NCI-H1417 (cell line): ENCODE results near the gene VWA3B.
"Not testable (repeated sequence)": the region's sequence is repeated elsewhere in the genome, so short reads cannot be mapped to it uniquely, and the experiment has no call there.

Experiments
- DNase-seq, 3 experiments: peaks; one replicate each; lab custom pipeline; 2025; lab: John Stamatoyannopoulos, UW

The VWA3B gene, protein sequence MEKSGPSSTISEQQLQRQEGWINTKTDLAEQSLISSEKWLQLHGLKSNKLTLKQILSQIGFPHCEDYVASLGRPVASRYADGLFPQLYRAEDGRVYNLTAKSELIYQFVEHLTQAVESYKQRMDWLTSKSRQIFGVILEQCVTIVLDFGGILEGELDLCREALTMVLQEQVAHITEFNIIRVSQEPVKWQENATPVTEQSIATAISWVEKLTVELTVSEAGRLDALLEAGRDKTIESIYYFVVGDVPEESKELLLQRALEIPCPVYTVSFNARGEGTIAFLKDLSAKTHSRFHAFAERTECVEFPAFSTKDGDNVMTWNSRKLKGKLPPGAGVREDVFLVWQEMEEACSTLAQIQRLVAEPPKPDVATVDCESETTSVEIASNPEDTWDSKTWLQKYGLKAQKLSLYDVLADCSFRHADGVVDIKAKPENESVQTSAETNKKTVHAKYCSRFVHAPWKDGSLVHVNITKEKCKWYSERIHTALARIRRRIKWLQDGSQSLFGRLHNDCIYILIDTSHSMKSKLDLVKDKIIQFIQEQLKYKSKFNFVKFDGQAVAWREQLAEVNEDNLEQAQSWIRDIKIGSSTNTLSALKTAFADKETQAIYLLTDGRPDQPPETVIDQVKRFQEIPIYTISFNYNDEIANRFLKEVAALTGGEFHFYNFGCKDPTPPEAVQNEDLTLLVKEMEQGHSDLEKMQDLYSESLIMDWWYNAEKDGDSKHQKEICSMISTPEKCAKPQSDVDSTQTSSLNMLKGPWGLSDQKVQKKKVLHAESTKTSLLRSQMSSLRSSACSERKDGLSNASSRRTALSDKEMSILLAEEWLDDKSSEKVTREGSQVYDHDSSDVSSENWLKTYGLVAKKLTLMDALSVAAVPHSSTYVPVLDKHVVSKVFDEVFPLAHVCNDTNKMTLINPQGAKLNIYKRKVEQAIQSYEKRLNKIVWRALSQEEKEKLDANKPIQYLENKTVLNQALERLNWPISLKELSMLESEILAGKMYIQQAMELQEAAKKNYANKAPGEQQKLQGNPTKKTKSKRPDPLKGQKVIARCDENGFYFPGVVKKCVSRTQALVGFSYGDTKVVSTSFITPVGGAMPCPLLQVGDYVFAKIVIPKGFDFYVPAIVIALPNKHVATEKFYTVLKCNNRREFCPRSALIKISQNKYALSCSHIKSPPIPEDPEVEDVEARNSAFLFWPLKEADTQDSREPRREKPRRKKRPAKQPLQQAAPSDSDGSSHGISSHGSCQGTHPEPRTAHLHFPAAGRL (N-terminal part only)

DNA sequence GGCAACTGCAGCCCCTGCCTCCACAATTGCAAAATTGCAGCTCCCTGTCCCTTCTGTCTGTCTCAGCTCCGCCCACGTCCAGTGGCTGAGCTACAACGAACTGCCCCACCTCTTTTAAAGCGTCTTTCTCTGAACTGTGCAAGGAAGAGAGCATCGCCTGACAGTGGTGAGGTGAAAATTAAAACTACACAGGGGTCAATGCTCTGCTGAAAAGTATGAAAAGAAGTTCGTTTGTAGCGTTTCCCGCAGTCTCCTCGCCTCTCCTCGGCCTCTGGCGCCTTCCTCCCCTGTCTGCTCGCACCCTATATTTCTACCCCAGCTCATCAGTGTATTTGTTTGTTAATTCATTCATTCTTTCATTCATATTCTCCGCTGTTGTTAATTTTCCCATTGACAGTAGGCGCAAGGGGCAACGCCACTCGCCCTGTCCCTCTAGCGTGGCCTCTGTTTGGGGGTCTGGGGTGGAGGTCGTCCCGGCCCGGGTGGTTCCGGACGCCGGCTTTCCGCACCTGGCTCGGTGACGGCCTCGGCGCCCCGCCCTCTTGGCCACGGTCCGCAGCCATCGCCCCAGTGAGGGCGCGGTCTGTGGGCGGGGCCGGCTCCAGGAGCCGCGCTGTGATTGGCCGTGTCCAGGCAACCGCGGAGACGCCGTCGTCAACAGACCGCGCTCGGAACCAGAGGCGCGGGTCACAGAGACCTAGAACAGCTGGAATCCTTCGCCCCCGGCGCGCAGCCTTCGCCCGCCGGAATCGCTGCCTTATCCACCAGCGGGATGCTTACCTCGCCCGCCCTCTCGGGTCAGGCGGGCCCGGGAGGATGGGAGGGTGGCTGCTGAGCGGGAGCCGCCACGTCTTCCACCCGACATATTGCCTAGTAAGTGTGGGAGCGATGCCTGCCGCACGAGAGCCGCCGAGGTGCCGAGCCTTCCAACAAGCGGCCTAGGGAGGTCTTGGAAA is at the start of gene VWA3B:
Gene VWA3B (plus strand): TSS at position 677 of the 956 bp plus-strand sequence. CDS start 5,926 bp downstream, outside the sequence.
- peak; percentile 79 to 90 (median 89) for DNase-seq

DNA sequence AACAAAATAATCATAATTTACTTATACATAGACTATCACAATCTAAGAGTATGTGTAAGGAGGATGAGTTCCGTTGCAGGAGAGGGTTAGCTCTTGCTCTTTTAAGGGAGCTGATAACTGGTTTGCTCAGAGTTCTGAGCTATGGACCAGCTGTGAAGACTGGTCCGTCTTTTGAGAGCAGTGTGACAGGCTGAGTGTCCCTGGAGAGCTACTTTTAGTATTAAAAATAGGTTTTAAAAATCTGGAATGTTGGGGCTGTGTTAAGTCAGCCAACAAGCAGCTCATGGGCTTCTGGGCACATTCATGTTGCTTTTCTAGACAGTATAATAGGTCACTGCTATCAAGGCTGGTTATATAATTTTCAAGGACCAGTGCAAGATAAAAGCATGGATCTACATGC is 49.8 kb upstream of the VWA3B start:
- no peak for DNase-seq

DNA sequence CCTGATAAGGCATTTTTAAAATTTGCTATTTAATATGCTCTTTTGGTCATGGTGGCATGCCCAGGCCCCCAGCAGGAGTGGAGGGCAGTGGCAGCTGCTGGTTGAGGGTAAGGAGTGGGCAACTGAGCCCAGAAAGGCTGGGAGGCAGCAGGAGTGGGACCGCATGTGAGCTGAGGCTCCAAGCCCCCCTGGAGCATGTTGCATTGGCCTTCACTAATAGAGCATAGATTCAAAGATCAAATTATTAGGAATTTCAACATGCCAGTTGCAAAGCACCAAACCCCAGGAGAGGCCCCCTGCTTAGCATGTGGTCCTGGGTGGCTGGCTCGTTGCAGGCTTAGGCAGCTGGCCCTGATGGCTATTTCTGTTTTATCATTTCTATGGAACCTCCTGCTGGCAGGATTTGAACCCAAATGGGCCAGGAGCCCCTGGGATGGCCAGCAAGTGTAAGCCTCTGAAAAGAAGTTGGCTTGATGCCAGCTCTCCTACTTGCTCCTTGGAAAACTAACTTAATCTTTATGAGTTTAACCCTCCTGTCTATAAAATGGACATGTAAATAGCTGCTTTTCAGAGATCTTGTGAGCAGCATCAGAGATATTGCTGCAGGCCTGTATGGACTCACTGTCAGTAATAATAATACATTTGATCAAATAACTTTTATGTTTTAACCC is 49.2 kb upstream of the VWA3B start:
- DNase-seq = no peak

DNA sequence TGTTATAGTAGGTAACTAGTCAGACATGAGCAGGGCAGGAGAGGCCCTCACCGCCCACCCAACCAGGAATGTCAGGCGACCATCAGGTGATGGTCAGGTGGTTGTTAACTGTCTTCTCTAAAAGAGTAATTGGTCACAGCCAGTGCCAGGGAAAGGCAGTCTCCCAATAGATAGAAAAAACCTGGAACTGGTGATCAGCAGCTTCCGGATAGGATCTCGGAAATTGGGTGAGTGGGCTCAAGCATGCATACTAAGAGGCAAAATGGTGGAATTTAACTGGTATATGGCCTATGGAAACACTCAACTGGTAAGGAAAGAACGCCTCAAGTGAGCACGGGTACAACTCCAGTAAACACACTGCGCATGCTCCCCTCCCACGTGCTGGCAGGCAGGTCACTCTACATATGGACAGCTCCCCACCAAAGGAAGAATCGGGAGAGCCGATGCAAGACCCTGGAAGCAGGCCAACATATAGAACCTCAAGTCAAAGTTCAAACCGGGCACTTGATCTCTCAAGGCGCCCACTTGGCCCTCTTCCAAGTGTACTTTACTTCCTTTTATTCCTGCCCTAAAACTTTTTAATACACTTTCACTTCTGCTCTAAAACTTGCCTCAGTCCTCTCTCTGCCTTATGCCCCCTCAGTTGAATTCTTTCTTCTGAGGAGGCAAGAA is 47.7 kb upstream of the VWA3B start:
- DNase-seq = no peak

DNA sequence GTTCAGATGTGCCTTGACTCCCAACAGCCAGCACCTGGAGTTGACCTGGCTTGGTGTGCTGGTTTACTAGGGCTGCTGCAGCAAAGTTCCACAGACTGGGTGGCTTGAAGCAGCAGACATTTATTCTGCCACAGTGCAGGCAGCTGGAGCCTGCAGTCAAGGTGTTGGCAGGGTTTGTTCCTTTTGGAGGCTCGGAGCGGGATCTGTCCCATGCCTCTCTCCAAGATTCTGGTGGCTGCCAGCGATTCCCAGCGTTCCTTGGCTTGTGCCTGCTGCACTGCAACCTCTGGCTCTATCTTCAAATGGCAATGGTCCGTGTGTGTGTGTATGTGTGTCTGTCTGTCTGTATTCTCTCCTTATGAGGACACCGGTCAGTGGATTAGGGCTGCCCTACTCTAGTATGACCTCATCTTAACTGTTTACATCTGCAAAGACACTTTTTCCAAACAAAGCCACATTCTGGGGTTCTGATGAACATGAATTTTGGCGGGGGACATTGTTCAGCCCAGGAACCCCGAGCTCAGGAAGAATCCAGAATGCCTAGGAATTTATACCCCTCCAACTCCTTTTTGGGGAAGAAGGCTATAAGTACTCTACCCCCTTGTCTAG is 46.5 kb upstream of the VWA3B start:
- no peak for DNase-seq

DNA sequence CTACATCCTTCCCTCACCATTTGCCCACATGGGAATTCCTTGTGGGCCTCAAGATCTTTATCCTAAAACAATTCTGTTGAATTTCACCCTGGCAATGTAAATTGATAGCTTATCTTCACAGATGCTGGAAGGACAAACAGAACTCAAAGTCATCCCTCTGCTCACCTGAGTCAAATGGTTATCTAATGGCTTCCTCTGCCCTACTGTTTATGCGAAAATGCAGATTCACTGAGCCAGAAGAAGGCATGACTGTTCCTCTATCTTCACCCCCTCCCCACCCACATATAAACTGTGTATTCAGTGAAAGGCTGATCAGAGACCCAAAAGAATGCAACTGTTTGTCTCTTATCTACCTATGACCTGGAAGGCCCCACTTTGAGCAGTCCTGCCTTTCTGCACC is 43.9 kb upstream of the VWA3B start:
- DNase-seq = no peak

DNA sequence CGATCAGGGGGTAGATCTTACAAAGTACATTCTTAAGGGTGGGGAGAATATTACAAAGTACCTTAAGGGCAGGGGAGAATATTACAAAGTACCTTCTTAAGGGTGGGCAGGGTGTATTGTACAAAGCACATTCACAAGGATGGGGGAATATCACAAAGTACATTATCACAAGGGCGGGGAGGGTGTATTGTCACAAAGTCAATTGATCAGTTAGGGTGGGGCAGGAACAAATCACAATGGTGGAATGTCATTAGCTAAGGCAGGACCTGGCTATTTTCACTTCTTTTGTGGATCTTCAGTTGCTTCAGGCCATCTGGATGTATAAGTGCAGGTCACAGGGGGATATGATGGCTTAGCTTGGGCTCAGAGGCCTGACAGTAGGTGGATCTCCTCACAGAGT is 42.2 kb upstream of the VWA3B start:
- DNase-seq = not testable (repeated sequence)

DNA sequence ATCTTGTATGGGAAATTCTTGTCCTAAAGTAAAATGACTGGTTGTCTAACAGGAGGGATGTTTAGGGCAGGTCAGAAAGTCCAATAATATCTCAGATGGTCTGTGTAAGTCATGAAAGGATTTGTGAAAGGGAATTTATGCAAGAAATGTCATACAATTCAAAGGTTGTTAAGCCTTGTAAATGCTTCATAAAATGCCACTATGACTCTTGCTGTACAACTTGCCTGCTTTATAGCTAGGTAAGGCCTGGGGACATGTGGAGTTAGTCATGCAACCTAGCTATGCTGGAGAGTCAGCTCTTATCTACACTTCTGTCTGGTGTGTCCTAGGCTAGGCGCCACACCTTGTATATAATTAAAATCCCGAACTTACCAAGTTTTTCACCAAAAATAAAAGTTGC is 36.9 kb upstream of the VWA3B start:
- DNase-seq = no peak

DNA sequence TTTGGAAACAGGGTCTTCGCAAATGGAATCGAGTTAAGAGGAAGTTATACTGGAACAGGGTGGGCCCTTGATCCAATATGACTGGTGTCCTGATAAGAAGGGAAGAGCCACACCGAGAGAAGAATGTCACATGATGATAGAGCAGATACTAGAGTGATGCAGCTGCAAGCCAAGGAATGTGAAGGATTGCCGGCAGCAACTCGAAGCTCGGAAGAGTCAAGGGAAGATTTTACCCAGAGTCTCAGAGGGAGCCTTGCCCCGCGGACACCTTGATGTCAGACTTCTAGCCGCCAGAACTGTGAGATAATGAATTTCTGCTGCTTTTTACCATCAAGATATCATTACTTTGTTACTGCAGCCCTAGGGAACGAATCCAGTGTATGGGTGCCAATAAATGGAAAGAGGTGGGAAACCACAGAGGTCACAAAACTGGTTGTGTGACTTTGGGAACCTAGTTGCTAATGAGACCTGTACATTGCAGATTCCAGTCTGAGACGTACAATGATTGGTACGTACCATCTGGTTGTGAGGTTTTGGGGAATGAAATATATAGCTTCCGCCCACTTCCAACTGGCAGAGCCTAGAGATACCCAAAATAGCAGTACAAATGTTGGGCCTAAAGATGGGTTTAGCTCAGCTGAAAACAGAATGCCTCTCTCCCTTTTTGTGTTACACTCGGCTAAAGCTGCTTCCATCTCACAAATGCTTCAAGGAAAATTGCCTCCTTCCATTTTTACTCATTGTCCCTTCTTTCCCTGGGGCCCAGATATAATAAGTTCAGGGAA is 28.6 kb upstream of the VWA3B start:
- DNase-seq = no peak

DNA sequence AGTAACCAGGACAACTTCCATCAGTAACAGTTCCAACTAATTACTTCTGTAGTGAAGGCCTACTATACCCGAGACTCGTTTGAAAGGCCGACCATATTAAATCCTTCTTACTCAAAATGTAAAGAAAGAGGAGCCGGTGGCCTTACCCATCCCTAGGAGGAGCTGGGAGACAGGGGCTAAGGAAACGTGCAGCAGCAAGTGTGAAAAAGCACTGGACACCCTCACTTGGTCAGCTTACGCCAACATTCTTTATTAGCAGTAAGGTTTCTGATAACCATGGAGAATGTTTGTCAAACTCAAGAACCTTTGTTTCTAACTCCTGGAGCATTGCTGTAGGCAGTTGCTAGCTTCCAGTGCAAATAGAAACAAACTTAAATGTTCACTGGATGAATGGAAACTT is 26.7 kb upstream of the VWA3B start:
- no peak for DNase-seq

DNA sequence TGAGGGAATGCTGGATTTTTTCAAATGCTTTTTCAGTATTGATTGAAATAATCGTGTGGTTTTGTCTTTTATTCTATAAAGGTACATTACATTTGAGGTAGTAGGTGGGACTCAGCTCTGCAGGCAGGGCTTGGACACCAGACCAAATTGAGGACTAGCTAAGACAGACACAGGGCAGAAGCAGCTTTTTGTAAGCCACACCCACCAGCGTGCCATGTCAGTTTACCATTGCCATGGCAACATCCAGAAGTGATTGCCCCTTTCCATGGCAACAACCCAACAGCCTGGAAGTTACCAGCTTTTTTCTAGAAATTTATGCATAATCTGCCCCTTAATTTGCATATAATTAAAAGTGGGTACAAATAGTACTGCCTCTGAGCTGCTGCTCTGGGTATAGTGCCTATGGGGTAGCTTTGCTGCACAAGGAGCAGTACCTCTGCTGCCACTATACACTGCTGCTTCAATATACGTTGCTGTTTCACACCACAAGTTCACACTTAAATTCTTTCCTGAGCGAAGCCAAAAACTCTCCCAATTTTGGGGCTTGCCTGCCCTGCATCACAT is 23.6 kb upstream of the VWA3B start:
- DNase-seq = no peak

DNA sequence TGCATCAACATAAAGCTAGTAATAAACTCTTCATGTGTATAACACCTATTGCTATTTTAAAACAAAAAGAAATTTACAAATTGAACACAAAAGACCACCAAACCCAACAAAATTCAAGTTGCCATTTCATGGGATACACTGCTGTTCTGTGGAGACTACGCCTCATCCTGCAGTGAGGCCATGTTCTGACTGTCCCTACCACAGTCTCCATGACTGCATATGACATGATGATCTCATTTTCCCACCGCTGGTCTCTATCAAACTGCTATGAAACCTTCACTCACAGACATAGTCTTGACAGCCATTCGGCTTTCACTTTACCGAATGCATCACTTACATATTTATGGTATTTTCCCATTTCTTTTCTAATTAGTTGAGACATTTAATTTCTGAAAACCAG is 21.2 kb upstream of the VWA3B start:
- no peak for DNase-seq

DNA sequence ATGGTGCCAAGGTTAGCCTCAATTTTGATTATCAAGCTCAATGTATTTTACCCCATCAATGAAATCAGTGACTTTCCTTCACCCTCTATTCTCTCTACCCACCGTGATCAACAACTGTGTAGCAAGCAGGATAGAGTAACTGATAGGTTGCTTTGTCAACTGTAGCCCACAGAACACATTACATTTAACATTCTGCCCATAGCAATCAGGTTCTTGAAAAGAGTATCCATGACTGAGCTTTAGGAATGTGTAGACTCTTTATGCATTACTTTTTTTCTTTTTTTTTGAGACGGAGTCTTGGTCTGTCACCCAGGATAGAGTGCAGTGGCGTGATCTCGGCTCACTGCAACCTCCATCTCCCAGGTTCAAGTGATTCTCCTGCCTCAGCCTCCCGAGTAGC is 19.8 kb upstream of the VWA3B start:
- no peak for DNase-seq

DNA sequence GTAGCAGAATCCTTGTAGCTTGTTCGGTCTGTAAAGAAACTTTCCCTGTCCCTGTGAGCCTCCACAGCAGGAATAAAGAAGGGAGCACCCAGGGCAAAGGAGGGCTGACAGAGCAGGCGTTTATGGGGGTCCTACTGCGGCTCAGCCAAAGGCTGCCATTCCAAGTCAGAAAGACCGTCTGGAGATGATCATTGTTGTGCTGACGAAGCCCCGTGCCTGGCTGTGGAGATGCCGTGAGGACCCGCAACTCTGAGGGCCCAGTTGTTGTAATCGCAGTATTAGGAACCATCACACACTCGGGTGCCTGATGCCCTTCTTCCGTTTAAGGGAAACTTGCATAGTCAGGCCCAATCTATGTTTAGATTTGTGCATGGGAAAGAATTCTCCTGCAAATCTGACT is 16.9 kb upstream of the VWA3B start:
- no peak for DNase-seq

DNA sequence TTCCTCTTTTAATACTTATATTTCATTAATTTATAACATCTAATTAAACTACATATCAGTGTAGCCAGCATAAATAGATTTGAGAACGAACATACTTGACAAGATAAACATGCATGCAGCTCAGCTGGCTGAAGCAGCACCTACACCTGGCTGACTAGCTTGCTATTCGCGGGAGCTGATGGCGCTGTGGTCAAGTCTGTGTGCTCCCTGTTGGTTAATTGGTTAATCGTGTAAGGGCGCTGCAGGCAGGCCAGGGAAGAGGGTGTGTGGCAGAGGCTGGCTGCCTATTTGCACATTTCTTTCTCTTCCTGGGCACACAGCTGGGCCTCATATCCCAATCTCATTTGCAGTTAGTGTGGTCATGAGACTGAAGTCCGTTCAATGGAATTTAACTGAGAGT is 14.5 kb upstream of the VWA3B start:
- DNase-seq = no peak

DNA sequence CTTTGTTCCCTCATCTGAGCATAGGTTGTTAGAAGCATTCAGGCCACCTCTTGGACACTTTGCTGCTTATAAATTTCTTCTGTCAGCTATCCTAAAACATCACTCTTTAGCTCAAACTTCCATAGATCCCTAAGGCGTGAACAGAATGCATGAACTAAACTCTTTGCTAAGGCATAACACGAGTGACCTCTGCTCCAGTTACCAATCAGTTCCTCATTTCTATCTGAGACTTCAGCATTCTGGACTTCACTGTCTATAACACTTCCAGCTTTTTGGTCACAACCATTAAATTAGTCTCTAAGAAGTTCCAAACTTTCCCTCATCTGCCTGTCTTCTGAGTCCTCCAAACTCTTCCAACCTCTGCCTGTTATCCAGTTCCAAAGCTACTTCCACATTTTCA is 8.3 kb upstream of the VWA3B start:
- no peak for DNase-seq

DNA sequence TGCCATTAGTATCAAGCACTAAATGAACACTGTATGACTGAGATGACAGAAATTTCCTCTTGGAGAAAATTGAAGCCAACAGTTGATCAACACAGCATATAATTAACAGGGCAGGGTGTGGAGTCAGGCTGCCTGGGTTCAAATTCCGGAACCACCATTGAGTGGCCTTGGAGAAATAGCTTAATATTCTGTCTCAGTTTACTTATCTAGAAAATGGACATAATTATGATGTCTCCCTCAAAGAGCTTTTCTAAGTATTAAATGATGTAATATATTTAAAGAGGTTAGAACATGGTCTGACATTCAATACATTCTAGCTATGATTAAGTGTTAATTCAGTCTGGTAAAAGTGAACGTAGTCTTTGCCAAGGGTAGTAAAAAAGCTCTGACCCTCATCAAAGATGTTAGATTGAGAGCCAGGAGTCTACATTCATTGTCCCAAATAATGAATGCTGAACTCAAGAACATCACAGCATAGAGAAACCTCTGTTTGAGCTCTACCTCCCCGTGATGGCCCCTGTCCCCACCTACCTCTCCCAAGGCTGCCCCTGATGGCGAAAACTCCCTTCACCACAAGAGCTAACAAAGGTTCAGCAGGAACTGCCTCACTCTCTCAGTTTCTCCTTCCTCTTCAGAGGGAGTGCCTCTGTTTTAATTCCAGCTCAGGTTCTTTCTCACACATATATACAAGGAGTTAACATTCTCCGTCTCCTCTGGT is 2.7 kb upstream of the VWA3B start:
- DNase-seq = no peak

DNA sequence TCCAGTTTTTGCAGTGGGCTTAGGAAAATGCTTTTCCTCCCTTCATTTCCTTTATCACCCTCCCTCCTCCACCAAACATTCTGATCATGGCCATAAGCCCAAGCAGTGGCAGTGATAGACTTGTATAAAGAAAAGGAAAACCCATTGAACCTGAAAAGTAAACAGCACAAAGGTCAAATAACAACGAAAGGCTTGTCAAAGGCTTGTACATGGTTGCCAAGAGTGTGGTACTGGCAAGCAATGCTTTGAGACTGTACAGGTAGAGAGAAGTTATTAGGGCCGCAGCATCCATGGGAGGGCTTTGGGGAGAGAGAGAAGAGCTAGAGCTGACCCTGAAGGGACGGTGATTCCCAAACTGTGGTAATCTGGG is 2.1 kb upstream of the VWA3B start:
- no peak for DNase-seq
